OCI-LY7 (cell line): ENCODE data around the gene TMEM214.

Experiments used
- EZH2phosphoT487 ChIP-seq: fragments of 200-600 bp; sonication (generic); IDR thresholded peaks from 2 replicates; pipeline ENCODE4 v1.6.1; 2018; ENCODE audit warnings: low read depth, borderline replicate concordance, mild to moderate bottlenecking, mixed run types, antibody characterized with exemption, low read length, moderate library complexity, mixed read lengths
- TF ChIP-seq, protein P1 (sequence below): fragments of 200-600 bp; sonication (generic); conservative IDR thresholded peaks from 2 replicates; pipeline ENCODE4 v1.5.1; 2014; ENCODE audit warnings: mild to moderate bottlenecking, antibody characterized with exemption, low read length, moderate library complexity, mixed read lengths

GRCh38 chr2:27073782-27074181 is 41.0 kb downstream of the TMEM214 start:
- TF ChIP-seq, protein P1, sequence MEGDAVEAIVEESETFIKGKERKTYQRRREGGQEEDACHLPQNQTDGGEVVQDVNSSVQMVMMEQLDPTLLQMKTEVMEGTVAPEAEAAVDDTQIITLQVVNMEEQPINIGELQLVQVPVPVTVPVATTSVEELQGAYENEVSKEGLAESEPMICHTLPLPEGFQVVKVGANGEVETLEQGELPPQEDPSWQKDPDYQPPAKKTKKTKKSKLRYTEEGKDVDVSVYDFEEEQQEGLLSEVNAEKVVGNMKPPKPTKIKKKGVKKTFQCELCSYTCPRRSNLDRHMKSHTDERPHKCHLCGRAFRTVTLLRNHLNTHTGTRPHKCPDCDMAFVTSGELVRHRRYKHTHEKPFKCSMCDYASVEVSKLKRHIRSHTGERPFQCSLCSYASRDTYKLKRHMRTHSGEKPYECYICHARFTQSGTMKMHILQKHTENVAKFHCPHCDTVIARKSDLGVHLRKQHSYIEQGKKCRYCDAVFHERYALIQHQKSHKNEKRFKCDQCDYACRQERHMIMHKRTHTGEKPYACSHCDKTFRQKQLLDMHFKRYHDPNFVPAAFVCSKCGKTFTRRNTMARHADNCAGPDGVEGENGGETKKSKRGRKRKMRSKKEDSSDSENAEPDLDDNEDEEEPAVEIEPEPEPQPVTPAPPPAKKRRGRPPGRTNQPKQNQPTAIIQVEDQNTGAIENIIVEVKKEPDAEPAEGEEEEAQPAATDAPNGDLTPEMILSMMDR: no peak
- TF ChIP-seq EZH2phosphoT487: no peak
